RWPE2 (cell line): ENCODE data around the gene MACROD2.

Source experiments
- ATAC-seq: fragments of 200-7000 bp; cut with Tn5 transposase; 3 replicates; pipeline ENCODE4 v1.9.1; 2021; ENCODE audit warnings: low read depth
- DNase-seq: peaks from one replicate; pipeline ENCODE4 v3.0.0-alpha.2; 2020; ENCODE audit warnings: low spot score
- H3K27ac ChIP-seq: fragments of 450-650 bp; 2 replicates; pipeline ENCODE4 v1.5.1; 2017; ENCODE audit warnings: mild to moderate bottlenecking; ENCODE audit not compliant: poor library complexity, severe bottlenecking
- H3K27me3 ChIP-seq: fragments of 250-450 bp; sonication (Bioruptor Pico); 2 replicates; pipeline ENCODE4 v1.5.1; 2021; ENCODE audit warnings: mild to moderate bottlenecking, moderate library complexity; ENCODE audit not compliant: insufficient read depth, poor library complexity, severe bottlenecking
- H3K36me3 ChIP-seq: fragments of 250-450 bp; sonication (Bioruptor Pico); 2 replicates; pipeline ENCODE4 v1.5.1; 2020; ENCODE audit warnings: low read depth, mild to moderate bottlenecking, moderate library complexity
- H3K4me1 ChIP-seq: fragments of 250-450 bp; sonication (Bioruptor Pico); 2 replicates; pipeline ENCODE4 v1.5.1; 2021; ENCODE audit warnings: mild to moderate bottlenecking, moderate library complexity; ENCODE audit not compliant: insufficient read depth, poor library complexity, severe bottlenecking
- H3K4me3 ChIP-seq: fragments of 250-450 bp; sonication (Bioruptor Pico); 2 replicates; pipeline ENCODE4 v1.5.1; 2021; ENCODE audit warnings: mild to moderate bottlenecking, moderate library complexity; ENCODE audit not compliant: severe bottlenecking
- H3K9me3 ChIP-seq: fragments of 250-450 bp; sonication (Bioruptor Pico); 2 replicates; pipeline ENCODE4 v1.5.1; 2021; ENCODE audit warnings: mild to moderate bottlenecking, moderate library complexity; ENCODE audit not compliant: severe bottlenecking
- TF ChIP-seq, protein P1 (sequence below): fragments of 450-650 bp; IDR thresholded peaks from one replicate; pipeline ENCODE4 v1.5.1; 2017; ENCODE audit warnings: mild to moderate bottlenecking, moderate library complexity; ENCODE audit not compliant: poor library complexity, severe bottlenecking

Gene MACROD2

DNA sequence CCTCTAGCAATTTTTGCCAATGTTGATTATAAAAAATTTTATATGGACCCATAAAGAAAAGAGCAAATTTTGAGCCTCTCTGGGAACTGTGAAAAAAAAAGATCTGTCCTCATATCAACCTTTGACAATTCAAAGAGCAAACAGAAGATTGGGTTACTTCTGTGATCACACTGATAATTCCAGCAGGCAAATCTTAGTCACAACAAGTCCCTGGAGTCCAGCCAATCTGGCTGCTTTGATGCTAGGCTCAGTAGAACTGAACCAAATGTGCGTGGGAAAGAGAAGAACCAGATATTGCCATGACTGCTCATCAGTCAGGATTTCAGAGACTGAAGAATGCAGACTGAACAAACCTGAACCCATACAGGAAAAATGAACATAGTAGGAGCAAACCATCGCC is 780.5 kb downstream of the MACROD2 start:
- Histone ChIP-seq H3K4me1 (peaks cover 27% of the 10 kb centered on the region), H3K27me3 (no peaks in the 10 kb centered on the region), H3K9me3 (no peaks in the 10 kb centered on the region), H3K4me3 (no peak overlapping the region), H3K27ac (peak overlapping the region; percentile 35), H3K36me3 (no peaks in the 10 kb centered on the region)
- ATAC-seq (peak; percentile 85), DNase-seq (peak; percentile 64)
- TF ChIP-seq, protein P1, sequence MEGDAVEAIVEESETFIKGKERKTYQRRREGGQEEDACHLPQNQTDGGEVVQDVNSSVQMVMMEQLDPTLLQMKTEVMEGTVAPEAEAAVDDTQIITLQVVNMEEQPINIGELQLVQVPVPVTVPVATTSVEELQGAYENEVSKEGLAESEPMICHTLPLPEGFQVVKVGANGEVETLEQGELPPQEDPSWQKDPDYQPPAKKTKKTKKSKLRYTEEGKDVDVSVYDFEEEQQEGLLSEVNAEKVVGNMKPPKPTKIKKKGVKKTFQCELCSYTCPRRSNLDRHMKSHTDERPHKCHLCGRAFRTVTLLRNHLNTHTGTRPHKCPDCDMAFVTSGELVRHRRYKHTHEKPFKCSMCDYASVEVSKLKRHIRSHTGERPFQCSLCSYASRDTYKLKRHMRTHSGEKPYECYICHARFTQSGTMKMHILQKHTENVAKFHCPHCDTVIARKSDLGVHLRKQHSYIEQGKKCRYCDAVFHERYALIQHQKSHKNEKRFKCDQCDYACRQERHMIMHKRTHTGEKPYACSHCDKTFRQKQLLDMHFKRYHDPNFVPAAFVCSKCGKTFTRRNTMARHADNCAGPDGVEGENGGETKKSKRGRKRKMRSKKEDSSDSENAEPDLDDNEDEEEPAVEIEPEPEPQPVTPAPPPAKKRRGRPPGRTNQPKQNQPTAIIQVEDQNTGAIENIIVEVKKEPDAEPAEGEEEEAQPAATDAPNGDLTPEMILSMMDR: no peak

GRCh38 chr20:14777591-14777990 is 782.3 kb downstream of the MACROD2 start:
- DNase-seq (no peak), ATAC-seq (peak; percentile 66)
- H3K4me3 ChIP-seq: no peak overlapping the region
- no peaks in the 10 kb centered on the region for H3K36me3 ChIP-seq
- H3K4me1 ChIP-seq: peaks cover 28% of the 10 kb centered on the region
- H3K9me3 ChIP-seq: no peaks in the 10 kb centered on the region
- H3K27ac ChIP-seq: peak overlapping the region; percentile 14
- TF ChIP-seq, protein P1: no peak
- no peaks in the 10 kb centered on the region for H3K27me3 ChIP-seq

GRCh38 chr20:14778096-14778495 is 782.8 kb downstream of the MACROD2 start:
- Histone ChIP-seq H3K36me3 (no peaks in the 10 kb centered on the region), H3K4me1 (peaks cover 28% of the 10 kb centered on the region), H3K27ac (peak overlapping the region; percentile 14), H3K9me3 (no peaks in the 10 kb centered on the region), H3K4me3 (no peak overlapping the region), H3K27me3 (no peaks in the 10 kb centered on the region)
- TF ChIP-seq, protein P1: no peak
- ATAC-seq: no peak
- no peak for DNase-seq

- peaks cover 28% of the 10 kb centered on the region for H3K4me1 ChIP-seq
- H3K27ac ChIP-seq: no peak overlapping the region
- no peaks in the 10 kb centered on the region for H3K36me3 ChIP-seq
- H3K9me3 ChIP-seq: no peaks in the 10 kb centered on the region
- H3K4me3 ChIP-seq: no peak overlapping the region
- TF ChIP-seq, protein P1: no peak
- no peaks in the 10 kb centered on the region for H3K27me3 ChIP-seq
- DNase-seq (no peak), ATAC-seq (no peak)
Measured at GRCh38 chr20:14778875-14779274, 783.6 kb downstream of the MACROD2 start.

DNA sequence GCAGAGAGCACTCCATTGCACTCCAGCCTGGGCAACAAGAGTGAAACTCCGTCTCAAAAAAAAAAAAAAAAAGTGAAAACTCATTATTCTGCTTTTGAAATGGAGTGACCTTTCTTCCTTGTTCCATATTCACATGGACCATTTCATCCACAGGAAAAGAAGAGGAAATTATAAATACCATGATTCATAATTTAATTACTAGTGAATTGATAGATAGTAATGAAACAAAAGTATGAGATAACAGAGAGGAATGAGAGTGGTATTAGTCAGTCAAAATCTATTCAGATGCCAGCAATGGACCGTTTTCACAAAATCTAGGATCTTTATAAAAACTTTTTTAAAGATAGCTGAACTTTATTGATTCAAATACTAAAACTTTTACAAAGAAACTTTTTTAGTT is 785.2 kb downstream of the MACROD2 start:
- Histone ChIP-seq H3K27me3 (no peaks in the 10 kb centered on the region), H3K36me3 (no peaks in the 10 kb centered on the region), H3K4me3 (no peak overlapping the region), H3K9me3 (no peaks in the 10 kb centered on the region), H3K4me1 (peaks cover 26% of the 10 kb centered on the region), H3K27ac (peak overlapping the region; percentile 28)
- DNase-seq (no peak), ATAC-seq (0 out of 3 replicates have a peak, but pooled peaks have one; percentile 26)
- TF ChIP-seq, protein P1: no peak
